Prostate gland (tissue), 2 donors: Measurements from ENCODE around the gene PSIP1. TPM values are rescaled to one million over a fixed set of nuclear protein-coding genes. Genes with fewer than 3 reads are reported as not detected.

Experiments used
- DNase-seq: peaks from one replicate; pipeline ENCODE4 v3.0.0-alpha.2; 2019; ENCODE audit warnings: low spot score
- H3K27ac ChIP-seq, 2 donors: fragments of 200-600 bp; sonication (generic); 2 replicates each; pipeline ENCODE4 v1.5.1; 2017 to 2019
- H3K27me3 ChIP-seq: fragments of 200-600 bp; sonication (generic); replicated peaks from 2 replicates; pipeline ENCODE4 v1.5.1; 2019; ENCODE audit not compliant: insufficient read depth
- H3K36me3 ChIP-seq, 2 donors: fragments of 200-600 bp; sonication (generic); 1 replicate in 1 of 2; 2 replicates in 1 of 2; pipeline versions ENCODE4 v1.5.1 to v1.8.1; 2017 to 2019
- H3K4me1 ChIP-seq: fragments of 200-600 bp; sonication (generic); replicated peaks from 2 replicates; pipeline ENCODE4 v1.5.1; 2019
- H3K4me3 ChIP-seq, 2 donors: fragments of 200-600 bp; sonication (generic); 2 replicates each; pipeline ENCODE4 v1.5.1; 2017 to 2019
- H3K9me3 ChIP-seq: fragments of 200-600 bp; sonication (generic); 2 replicates; pipeline ENCODE4 v1.5.1; 2017
- CTCF ChIP-seq, 4 experiments: fragments of 200-600 bp in 2 of 4; fragments of 450-650 bp in 2 of 4; sonication (generic) in 2 of 4; IDR thresholded peaks; 1 replicate in 3 of 4; 2 replicates in 1 of 4; pipeline ENCODE4 v1.5.1; 2016 to 2019; ENCODE audit warnings: antibody characterized with exemption in 4 of 4, mild to moderate bottlenecking in 2 of 4, moderate library complexity in 2 of 4
- POLR2A ChIP-seq: fragments of 450-650 bp; IDR thresholded peaks from one replicate; pipeline ENCODE4 v1.6.1; 2016; ENCODE audit warnings: antibody characterized with exemption, mild to moderate bottlenecking
- POLR2AphosphoS5 ChIP-seq: sonication (generic); formaldehyde crosslinking; IDR thresholded peaks from one replicate; pipeline ENCODE4 v1.6.1; 2017; ENCODE audit warnings: antibody characterized with exemption
- WGBS: methylation state at CpG from one replicate; pipeline ENCODE4 v1.1.5; 2018; 5-methylcytosine and 5-hydroxymethylcytosine counted together
- intact Hi-C: fragments of 100-400 bp; cut with DNase I; formaldehyde crosslinking; loops from one replicate; pipeline ENCODE4 v1.14.2; 2022
- total RNA-seq, 2 donors: library from RNA; depleted of rRNA; stranded (reverse); fragments of >200 nt; gene quantifications; one replicate each; pipeline ENCODE4 v1.1.0, GENCODE V29; 2016

The PSIP1 gene
- total RNA-seq, 2 donors from 2014 or later: 65.3 to 69.6 TPM

- Histone ChIP-seq H3K9me3 (no peaks in the 10 kb centered on the region), H3K4me3 (no peak overlapping the region), H3K27ac (no peak overlapping the region), H3K27me3 (no peaks in the 10 kb centered on the region), H3K4me1 (peaks cover 5% of the 10 kb centered on the region), H3K36me3 (no peaks in the 10 kb centered on the region)
- intact Hi-C loops: no loop called here
- 100% methylated on average over 1 of the region's 1 CpG for whole genome bisulfite sequencing
- no peak for TF ChIP-seq POLR2A
- no peak for TF ChIP-seq CTCF (IDR thresholded peaks at IDR 0.05)
- TF ChIP-seq POLR2AphosphoS5: no peak
- DNase-seq: no peak
Measured at GRCh38 chr9:15491950-15492349, 18.8 kb downstream of the PSIP1 start.

- Histone ChIP-seq H3K9me3 (no peaks in the 10 kb centered on the region), H3K4me3 (no peak overlapping the region), H3K4me1 (no peaks in the 10 kb centered on the region), H3K27me3 (no peaks in the 10 kb centered on the region), H3K27ac (no peak overlapping the region), H3K36me3 (no peaks in the 10 kb centered on the region)
- intact Hi-C loops: loop anchor here (10.0 kb wide), 1 partner anchor 191 kb away; no protein-coding TSS in a partner anchor
- DNase-seq: no peak
- no peak for TF ChIP-seq POLR2A
- no peak for TF ChIP-seq POLR2AphosphoS5
- TF ChIP-seq CTCF (IDR thresholded peaks at IDR 0.05): peak in 2 of 4 experiments; percentile 20 to 40
- WGBS: 48% methylated on average over 2 of the region's 2 CpGs
Measured at GRCh38 chr9:15485836-15486666, 24.7 kb downstream of the PSIP1 start.

GRCh38 chr9:15484802-15485201, 26.0 kb downstream of the PSIP1 start:
- no peaks in the 10 kb centered on the region for H3K4me1 ChIP-seq
- TF ChIP-seq CTCF (IDR thresholded peaks at IDR 0.05) (no peak), POLR2AphosphoS5 (no peak), POLR2A (no peak)
- H3K27me3 ChIP-seq: no peaks in the 10 kb centered on the region
- DNase-seq: no peak
- WGBS: 89% methylated on average over 6 of the region's 6 CpGs
- H3K36me3 ChIP-seq: no peaks in the 10 kb centered on the region
- no peak overlapping the region for H3K27ac ChIP-seq
- no peaks in the 10 kb centered on the region for H3K9me3 ChIP-seq
- intact Hi-C loops: loop anchor here (10.0 kb wide), 1 partner anchor 190 kb away; no protein-coding TSS in a partner anchor
- no peak overlapping the region for H3K4me3 ChIP-seq

GRCh38 chr9:15482146-15482545, 28.6 kb downstream of the PSIP1 start:
- H3K27ac ChIP-seq: no peak overlapping the region
- TF ChIP-seq POLR2A: no peak
- TF ChIP-seq POLR2AphosphoS5: no peak
- TF ChIP-seq CTCF (IDR thresholded peaks at IDR 0.05): no peak
- H3K9me3 ChIP-seq: no peaks in the 10 kb centered on the region
- no peak overlapping the region for H3K4me3 ChIP-seq
- WGBS: 29% methylated on average over 1 of the region's 1 CpG
- no peaks in the 10 kb centered on the region for H3K27me3 ChIP-seq
- no peaks in the 10 kb centered on the region for H3K4me1 ChIP-seq
- no peak for DNase-seq
- intact Hi-C loops: loop anchor here (10.0 kb wide), 1 partner anchor 187 kb away; no protein-coding TSS in a partner anchor
- no peaks in the 10 kb centered on the region for H3K36me3 ChIP-seq

GRCh38 chr9:15480028-15480427, 30.7 kb downstream of the PSIP1 start:
- 81% methylated on average over 1 of the region's 1 CpG for WGBS
- no peaks in the 10 kb centered on the region for H3K36me3 ChIP-seq

More at GRCh38 chr9:15480028-15480427, 30.7 kb downstream of the PSIP1 start:
- Histone ChIP-seq H3K27ac (no peak overlapping the region), H3K4me1 (no peaks in the 10 kb centered on the region), H3K27me3 (no peaks in the 10 kb centered on the region), H3K4me3 (no peak overlapping the region), H3K9me3 (no peaks in the 10 kb centered on the region)
- TF ChIP-seq CTCF (IDR thresholded peaks at IDR 0.05) (no peak), POLR2A (no peak), POLR2AphosphoS5 (no peak)
- DNase-seq: no peak
- intact Hi-C loops: loop anchor here (10.0 kb wide), 1 partner anchor 185 kb away; no protein-coding TSS in a partner anchor
